Activated CD4-positive, CD25-positive, alpha-beta regulatory T cell treated with anti-CD3 and anti-CD28 coated beads, Interleukin-2, amount 50 U/mL, for 16 hours (primary cell): ENCODE measurements around the gene MTG2.

Experiments used
- DNase-seq: peaks from one replicate; pipeline ENCODE4 v3.0.0-alpha.2; 2020; ENCODE audit warnings: low read depth, low spot score

MTG2 gene

DNA sequence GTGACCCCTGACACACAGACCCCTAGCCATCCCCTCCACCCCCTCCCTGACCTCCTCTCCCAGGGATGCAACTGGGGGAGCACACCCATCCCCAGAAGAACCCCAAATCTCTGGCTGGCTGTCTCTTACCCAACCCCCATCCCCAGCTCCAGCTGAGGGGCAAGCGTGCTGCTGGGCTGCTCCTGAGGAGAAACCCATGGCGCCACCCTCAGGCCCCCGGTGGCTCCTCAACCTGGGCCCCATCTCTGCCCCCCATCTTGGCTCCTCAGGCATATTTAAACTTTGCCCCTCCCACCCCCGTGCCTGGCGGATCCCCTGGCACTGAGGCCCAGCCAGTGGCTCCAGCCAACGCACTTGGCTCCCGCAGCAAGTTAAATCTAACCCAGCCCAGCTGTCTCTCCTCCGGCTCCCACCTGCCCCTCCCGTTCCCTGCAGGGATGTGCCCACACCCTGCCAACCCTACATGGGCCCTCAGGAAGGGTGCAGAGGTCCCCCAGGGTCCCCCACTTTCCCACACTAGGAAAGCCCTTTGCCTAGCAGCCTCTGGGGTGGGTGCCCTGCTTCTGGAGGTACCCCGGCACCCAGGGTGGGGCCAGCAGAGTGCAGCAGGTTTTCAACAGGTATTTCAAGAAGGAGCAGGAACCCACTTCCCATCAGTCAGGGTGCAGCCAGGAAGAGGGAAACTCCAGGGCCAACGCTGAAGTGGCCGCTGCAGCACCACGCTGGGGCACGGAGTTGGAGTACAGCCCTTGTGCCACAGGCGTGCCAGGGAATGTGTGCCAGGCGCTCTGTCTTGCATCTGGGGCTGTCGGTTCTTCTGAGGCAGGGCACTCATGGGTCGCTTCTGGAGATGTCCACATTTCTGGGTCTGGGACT, 50.2 kb downstream of the MTG2 start:
- no peak for DNase-seq

DNA sequence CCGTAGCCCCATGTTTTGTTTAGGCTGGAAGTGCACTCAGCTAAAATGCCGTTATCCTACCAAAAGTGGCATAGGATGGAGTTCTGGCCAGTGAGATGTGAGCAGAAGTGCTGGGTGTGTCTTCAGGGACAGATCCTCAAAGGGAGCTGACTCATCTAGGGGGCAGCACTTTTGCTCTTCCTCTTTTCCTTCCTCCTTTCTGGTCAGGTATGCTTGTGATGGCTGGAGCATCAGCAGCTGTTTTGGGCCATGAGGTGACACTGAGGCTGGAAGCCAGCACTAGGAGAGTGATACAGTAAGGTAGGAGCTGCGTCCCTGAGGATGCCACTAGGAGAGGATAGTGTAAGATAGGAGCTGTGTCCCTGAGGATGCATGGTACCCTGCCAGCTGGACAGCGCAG, 50.9 kb downstream of the MTG2 start:
- DNase-seq = no peak

DNA sequence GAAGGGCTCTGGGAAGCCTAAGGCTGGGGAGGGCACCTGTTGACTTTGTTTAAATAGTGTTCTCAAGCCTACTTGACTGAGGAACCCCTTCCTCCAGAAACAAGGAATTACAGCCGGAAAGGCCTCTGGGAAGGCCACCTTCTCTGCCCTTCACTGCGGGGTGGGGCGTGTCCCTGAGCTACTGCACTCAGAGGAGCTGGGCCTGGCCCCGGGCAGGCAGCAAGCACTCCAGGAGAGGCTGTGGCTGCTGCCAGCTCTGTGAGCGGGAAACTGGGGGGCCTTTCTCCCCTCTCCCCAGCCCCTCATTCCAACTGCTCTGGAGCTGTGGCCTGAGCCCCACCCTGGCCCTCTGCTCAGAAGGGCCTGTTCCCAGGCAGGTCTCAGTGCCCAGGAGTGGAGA, 51.5 kb downstream of the MTG2 start:
- no peak for DNase-seq

GRCh38 chr20:62235001-62235776, 52.4 kb downstream of the MTG2 start:
- DNase-seq = no peak

- DNase-seq = no peak
Observed at GRCh38 chr20:62235777-62236157, 52.9 kb downstream of the MTG2 start.

DNA sequence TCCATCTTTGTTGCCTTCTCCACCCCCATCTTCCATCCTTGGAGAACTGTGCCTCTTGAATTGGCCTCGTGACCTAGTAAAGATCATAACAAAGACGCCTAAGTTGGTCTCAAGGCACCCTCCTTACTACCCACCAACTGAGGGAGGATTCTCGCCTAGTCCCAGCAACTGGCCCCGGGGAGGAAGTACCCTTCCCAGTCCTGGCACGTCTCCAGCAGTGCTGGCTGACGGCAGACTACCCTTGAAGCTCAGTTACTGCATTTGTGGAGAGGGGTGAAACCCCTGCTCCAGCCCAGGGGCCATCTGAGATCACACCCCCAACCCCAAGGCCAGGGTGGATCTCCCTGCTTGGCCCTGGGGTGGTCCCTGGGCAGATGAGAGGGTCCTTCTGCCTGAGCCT, 53.4 kb downstream of the MTG2 start:
- DNase-seq = no peak

GRCh38 chr20:62236766-62237513, 54.1 kb downstream of the MTG2 start:
- no peak for DNase-seq

GRCh38 chr20:62237514-62237800, 54.6 kb downstream of the MTG2 start:
- no peak for DNase-seq

DNA sequence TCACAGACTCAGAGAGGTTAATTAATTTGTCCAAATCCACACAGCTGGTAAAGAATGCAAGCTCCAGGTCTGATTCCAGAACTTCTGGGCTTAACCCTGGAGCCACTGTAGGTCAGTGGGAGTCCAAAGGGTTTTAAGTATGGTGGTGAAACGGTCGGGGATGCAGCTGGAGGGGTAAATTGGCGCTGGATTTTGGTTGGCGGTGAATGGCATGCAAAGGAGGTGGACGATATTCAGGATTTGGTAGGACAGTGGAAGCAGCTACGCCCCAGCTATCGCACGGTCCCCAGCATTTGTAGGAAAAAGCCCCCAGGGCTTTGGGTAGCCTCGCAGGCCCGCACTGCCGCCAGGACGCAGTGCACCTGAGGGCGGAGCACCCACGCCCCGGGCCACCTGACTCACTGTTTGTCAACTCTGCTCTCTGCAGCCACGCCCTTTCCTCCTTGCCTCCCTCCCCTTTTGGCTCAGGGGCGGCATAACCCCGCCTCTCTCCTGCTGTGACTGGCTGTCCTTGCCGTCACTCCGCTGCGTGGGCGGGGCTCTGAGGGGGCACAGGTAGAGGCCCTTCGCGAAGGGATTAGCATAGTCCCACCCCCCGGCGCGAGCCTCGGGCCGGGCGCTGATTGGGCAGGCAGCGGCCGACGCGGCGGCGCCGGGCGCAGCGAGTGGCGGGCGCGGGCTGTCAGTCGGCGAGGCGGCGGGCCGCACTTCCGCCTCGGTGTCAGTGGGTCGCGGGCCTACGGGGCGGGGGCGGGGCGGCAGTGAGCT, 55.2 kb downstream of the MTG2 start, which contains the start of gene OSBPL2:
Gene OSBPL2 (plus strand): TSS at position 721 of the 768 bp plus-strand sequence. CDS start 17,664 bp downstream, outside the sequence.
- DNase-seq = peak; percentile 100

GRCh38 chr20:62238569-62239277, 55.9 kb downstream of the MTG2 start:
- no peak for DNase-seq

- DNase-seq = no peak
Observed at GRCh38 chr20:62239278-62239879, 56.6 kb downstream of the MTG2 start.

GRCh38 chr20:62240020-62240685, 57.3 kb downstream of the MTG2 start:
- no peak for DNase-seq

GRCh38 chr20:62241506-62241905, 58.7 kb downstream of the MTG2 start:
- no peak for DNase-seq

DNA sequence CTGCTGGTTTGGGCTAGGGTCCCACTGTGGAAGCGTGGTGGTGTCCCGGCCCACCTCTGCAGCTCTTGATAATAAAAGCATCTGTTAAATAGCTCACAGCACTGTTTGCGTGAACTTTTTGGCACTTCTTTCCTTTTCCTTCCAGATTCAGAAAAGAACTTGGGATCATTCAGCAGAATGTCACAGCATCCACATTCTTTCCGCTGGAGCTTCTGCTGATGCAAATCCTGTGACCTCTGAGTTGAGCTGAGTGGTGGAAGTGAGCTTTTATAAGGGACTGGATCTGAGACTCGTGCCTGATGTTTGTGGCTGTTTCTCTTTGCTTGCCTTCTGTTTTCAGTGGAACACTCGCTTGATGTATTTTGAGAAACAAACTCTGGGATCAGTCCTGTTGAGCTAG, 59.3 kb downstream of the MTG2 start:
- DNase-seq = no peak

DNA sequence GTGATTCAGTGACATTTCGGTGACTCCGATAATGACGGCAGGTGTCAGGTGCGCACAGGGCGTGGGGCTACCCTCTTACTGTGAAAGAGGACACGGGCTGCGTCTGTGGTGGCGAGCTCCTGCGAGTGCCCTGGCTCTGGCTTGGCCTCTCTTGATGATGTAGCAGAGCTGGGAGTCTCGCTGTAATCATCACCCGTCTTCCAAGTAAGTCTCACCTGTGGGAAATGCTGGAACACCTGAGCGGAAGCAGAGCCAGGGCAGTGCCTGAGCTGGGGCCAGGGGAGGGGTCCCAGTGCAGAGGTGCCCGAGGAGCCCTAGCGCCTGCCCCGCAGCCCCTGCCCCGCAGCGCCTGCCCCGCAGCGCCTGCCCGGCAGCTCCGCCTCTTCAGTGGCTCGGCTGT, 60.3 kb downstream of the MTG2 start:
- no peak for DNase-seq

- no peak for DNase-seq
Observed at GRCh38 chr20:62243906-62244515, 61.2 kb downstream of the MTG2 start.

DNA sequence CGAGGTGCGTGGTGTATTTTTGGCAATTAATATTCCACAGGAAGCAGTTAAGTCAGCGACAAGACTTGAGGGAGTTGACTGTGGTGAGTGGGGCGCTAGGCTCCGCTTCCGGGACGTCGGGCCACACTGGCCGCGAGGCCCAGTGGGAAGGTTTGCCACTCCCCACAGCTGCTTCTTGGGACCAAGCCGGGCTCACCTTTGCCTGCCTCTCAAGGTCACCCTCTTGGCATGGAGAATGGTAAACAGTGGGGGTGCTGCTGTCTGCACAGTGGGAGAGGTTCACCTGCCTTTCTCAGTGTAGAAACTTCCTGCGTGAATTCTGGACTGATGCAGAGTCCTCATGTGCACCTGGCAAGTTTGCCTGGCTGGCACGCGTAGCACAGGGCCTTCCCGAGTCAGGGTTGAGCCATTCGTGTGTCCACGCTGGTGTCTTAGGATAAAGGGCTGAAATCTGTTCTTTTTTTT, 61.8 kb downstream of the MTG2 start:
- no peak for DNase-seq

GRCh38 chr20:62245911-62246280, 63.1 kb downstream of the MTG2 start:
- no peak for DNase-seq

DNA sequence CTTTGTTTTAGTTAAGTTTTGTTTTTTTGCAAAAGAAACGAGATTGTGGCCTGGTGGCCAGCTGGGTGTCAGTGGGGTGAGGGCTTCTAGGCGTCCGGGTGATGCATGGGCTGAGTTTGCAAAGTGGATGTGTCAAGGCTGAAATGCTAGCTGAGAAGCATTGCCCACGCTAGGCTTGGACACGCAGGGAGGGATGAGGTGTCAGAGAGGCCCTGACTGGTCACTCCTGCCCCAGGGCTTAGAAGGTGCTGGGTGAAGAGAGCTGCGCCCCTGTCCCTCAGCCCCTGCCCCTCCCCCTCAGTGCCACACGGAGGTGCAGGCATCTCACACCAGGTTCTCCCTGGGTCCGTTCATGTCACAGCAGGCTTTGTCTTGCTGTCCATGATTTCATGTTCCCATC, 63.6 kb downstream of the MTG2 start:
- no peak for DNase-seq
